DMS114 treated with DMSO at 0.1 percent for 48 hours (cell line): Measurements from ENCODE around the gene TNIP2.

Source experiments
- DNase-seq: peaks from one replicate; lab custom pipeline; 2025; ENCODE audit not compliant: unreplicated experiment; lab: John Stamatoyannopoulos, UW

Gene TNIP2, protein sequence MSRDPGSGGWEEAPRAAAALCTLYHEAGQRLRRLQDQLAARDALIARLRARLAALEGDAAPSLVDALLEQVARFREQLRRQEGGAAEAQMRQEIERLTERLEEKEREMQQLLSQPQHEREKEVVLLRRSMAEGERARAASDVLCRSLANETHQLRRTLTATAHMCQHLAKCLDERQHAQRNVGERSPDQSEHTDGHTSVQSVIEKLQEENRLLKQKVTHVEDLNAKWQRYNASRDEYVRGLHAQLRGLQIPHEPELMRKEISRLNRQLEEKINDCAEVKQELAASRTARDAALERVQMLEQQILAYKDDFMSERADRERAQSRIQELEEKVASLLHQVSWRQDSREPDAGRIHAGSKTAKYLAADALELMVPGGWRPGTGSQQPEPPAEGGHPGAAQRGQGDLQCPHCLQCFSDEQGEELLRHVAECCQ

GRCh38 chr4:2755821-2756690, at the start of gene TNIP2:
Gene TNIP2 (minus strand): TSS chr4:2756336. CDS start chr4:2756289, 47 bp downstream.
- DNase-seq, result peak; percentile 23

- no peak for DNase-seq
Measured at GRCh38 chr4:2804973-2805501, 48.9 kb upstream of the TNIP2 start.

DNA sequence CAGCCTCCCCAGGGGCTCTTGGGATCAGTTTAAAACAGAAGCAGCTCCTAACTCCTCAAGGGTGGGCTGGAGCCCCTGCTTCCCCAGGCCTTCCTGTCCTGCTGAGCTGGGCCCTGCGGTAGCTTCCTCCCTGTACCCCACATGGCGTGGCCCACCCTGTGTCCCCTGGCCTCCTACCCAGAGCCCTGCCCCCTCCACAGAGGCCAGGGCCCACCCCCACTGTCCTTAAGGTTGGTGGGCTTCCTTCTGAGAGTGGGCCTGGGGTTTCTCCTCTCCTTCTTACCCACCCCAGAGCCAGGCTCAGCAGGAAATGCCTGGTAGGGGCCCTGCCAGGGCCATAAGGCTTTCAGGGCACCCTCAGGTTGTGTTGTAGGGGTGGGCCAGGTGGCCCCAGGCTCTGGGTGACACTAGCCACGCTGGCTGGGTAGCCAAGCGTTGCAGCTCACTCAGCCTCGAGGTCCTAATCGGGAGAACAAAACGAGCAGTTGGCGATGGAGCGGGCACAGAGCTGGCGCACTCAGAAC, 48.4 kb upstream of the TNIP2 start:
- no peak for DNase-seq

DNA sequence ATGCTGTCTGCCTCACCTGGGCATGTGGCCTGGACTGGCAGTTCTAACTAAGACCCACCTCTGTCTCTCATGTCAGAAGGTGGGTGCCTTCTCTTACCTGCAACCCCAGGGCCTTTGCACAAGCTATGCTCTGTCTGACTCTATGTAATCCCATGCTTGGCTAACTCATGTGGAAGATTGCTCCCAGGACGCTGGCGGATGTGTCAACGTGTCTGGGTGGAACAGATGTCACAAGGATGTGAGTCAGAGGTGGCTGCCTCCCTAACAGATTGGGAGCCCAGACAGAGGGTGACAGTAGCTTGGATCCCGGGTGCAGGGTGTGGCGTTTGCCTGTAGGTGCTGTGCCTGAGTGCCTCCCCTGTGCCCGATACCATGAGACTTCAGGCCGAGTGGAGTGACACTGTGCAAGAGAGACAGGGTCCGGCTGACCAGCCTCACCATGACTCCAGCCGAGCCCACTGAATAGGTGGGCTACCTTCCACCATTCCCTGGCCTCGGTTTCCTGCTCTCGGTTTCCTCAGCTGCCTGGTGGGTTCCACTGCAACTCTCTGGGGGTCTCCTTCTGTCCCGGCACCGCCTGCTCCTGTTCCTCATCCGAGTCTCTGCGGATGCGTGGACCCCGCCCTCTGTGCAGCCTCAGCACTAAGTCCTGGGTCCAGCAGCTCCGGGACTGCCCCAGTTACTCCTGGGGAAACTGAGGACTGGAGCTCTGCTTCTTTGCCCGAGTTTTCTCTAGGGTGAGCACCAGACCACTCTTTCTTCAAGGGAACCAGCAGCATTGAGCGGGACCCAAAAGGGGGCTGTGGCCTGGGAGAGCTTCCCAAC, 47.7 kb upstream of the TNIP2 start:
- no peak for DNase-seq

DNA sequence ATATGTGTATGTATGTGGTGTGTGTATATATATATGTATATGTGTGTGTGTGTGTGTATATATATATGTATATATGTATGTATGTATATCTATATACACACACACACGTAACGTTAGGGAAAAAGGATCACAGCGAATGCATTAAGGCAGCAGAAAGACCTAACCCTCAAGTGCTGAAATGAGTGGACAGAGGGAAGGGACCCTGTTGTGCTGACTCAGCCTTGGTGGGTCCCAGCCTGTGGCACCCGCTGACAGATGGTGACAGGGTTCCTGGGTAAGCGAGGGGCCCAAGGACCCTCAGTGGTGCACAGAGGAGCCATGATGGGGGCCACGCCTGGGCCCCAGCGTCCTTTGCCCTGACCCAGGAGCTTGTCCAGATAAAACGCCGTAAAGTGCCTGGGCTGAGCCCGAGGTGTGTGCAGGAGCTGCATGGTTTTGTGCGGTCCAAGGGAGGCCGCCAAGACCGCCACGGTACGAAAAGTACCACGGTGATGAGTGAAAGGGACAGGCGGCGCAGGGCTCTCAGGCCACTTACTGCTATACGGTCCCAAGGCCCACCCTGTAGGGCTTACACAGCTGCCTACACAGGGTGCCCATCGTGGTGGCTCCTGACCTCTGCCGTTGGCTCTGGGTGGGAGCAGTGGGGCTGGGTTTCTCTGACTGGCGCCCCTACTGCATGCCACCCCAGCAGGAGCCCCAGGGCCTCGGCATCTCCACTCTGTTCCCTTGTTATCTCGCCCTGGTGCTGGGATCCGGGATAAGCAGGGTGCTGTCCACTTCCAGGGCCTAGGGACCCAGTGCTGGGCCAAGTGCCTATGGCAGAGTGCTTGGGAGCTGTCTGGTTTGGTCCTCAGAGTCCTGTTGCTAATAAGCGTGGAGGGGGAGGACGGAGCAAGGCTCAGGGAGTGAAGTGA, 46.7 kb upstream of the TNIP2 start:
- no peak for DNase-seq

- no peak for DNase-seq
Measured at GRCh38 chr4:2800691-2801596, 44.8 kb upstream of the TNIP2 start.

GRCh38 chr4:2799971-2800690, 44.0 kb upstream of the TNIP2 start:
- no peak for DNase-seq

- no peak for DNase-seq
Measured at GRCh38 chr4:2799224-2799911, 43.2 kb upstream of the TNIP2 start.

- no peak for DNase-seq
Measured at GRCh38 chr4:2798399-2799223, 42.5 kb upstream of the TNIP2 start.

- no peak for DNase-seq
Measured at GRCh38 chr4:2797545-2798305, 41.6 kb upstream of the TNIP2 start.

GRCh38 chr4:2796849-2797544, 40.9 kb upstream of the TNIP2 start:
- DNase-seq, result no peak

- no peak for DNase-seq
Measured at GRCh38 chr4:2795893-2796848, 40.0 kb upstream of the TNIP2 start.

DNA sequence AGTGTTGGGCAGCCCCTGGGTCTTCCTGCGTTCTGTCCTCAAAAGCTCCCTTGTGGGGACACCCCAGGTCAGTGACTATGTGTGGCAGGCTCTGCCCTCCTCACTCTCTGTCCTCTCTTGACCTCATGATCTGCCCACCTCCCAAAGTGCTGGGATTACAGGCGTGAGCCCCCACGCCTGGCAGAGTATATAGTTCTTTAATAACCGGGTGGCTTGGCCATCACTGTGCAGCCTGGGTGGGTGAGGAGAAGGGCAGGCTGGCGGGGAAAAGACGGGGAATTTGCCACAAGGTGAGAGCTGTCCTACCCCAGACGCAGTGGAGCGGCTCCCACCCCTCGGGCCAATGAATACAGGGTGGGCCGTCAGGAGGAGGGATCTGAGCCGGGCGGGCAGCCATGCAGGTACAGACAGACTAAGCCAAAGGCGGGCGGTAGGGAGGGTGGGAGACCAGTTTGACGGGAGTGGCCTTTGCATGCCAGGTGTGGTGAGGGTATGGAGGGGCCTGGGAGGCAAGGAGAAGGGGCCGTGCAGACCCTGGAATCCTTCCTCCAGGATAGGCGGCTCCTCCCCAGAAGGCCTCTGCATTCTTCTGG, 39.3 kb upstream of the TNIP2 start:
- DNase-seq, result no peak
